C4-2B (cell line): ENCODE measurements around the gene FUOM.

Source experiments
- CTCF ChIP-seq: fragments of 450-650 bp; conservative IDR thresholded peaks from 2 replicates; pipeline ENCODE4 v1.5.1; 2017; ENCODE audit warnings: mild to moderate bottlenecking
- ZFX ChIP-seq: fragments of 450-650 bp; IDR thresholded peaks from 2 replicates; pipeline ENCODE4 v1.6.1; 2017

- TF ChIP-seq CTCF (no peak), ZFX (no peak)
Observed at GRCh38 chr10:133326745-133327650, 30.8 kb downstream of the FUOM start.
